ENCODE data around the gene EIF3F.

Gene EIF3F

DNA sequence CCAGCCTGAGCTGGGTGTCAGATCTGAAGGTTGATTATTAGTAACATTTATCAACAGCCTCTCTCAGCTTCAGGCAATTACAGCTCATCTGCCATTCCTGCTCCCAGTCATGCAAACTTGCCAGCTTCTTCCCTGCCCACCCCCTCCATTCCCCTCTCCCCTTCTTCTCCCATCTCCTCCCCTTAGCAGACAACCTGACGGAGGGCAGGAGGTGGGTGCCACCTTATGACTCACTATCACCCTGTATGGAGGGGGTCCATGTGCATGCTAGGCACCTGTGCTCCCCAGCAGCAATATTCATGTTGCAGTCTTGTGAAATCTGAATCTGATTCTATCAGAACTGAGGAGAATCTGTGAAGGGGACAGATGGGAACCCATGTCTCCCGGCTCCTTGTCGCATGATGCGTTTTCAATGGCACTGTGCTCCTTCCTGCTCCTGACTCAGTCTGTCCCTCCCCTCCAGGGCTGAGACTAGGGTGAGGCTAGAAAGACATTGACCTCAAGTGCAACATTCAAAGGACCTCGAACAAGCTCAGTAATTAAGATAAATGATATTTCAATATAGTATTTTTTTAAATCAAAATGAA is 47.6 kb downstream of the EIF3F start:
- no peak overlapping the region for H3K4me3 ChIP-seq (ENCODE audit: low read depth, low read length)
- TF ChIP-seq, protein P1, sequence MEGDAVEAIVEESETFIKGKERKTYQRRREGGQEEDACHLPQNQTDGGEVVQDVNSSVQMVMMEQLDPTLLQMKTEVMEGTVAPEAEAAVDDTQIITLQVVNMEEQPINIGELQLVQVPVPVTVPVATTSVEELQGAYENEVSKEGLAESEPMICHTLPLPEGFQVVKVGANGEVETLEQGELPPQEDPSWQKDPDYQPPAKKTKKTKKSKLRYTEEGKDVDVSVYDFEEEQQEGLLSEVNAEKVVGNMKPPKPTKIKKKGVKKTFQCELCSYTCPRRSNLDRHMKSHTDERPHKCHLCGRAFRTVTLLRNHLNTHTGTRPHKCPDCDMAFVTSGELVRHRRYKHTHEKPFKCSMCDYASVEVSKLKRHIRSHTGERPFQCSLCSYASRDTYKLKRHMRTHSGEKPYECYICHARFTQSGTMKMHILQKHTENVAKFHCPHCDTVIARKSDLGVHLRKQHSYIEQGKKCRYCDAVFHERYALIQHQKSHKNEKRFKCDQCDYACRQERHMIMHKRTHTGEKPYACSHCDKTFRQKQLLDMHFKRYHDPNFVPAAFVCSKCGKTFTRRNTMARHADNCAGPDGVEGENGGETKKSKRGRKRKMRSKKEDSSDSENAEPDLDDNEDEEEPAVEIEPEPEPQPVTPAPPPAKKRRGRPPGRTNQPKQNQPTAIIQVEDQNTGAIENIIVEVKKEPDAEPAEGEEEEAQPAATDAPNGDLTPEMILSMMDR (IDR thresholded peaks at IDR 0.05; ENCODE audit: borderline replicate concordance, insufficient read depth, low read depth, low read length): no peak

DNA sequence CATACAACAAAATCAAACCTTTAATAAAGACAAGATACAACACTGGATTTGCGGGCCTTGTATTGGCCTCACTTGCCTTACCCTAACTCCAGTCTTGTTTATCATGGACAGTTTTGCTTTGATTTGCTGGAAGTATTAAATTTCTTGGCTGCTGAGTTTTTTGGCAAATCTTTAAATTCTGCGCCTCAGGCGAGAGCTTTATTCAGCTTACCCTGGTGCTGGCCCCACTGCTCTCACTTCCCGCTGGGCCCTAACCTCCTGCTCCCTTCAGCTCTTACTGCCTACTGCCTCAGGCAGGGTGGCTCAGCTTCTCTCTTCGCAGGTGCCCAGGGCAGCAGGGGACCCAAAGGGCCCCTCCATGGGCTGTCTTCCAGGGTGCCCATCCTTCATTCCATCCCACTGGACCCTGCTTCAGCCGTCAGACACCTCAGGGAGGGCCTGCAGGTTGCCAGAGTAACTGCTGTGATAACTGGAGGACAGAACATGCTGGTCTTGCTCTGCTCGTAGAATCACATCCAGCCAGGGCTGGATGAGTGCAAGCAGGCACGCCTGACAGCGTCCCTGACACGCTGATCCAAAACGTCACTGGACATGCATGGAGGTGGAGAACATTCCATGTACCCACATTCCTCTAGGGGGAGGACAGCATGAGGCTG is 48.2 kb downstream of the EIF3F start:
- TF ChIP-seq, protein P1 (IDR thresholded peaks at IDR 0.05; ENCODE audit: borderline replicate concordance, insufficient read depth, low read depth, low read length): no peak
- no peak overlapping the region for H3K4me3 ChIP-seq (ENCODE audit: low read depth, low read length)

DNA sequence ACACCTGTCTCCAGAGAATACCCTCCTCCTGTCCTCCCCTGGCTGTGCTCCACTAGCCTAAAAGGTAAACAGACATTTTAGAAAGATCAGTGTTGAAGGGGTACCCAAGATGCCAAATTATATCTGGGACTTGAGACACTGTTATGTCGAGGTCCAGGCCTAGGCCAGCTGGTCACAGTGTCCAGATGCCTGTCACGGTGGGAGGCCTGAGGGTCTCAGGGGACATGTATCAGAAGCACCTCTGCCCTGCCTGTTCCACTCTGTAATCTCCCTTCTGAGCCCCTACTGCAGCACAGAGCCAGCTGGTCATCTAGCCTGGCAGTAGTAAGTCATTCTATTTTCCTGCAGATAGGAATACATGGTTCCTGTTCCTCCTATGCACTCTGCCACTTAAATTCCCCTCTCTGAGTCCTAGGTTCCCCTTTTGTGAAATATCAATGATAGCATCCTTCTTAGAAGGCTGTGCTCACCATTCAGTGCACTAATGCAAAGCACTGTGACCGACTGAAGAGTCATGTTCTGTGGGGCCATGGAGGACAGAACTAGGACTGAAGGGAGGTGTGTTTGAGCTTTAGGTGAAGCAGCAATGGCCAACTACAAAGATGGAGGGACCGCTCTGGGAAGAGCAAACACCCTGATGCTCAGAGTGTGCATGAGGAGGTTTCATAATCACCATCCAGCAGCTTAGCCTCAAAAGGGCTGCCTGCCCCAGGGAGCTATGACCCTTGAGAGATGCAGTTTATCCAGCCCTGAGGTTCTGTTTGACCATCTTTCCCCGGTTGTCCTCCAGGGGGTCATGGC is 49.1 kb downstream of the EIF3F start:
- TF ChIP-seq, protein P1 (IDR thresholded peaks at IDR 0.05; ENCODE audit: borderline replicate concordance, insufficient read depth, low read depth, low read length): no peak

GRCh38 chr11:8036986-8037385 is 49.8 kb downstream of the EIF3F start:
- H3K4me3 ChIP-seq (ENCODE audit: low read depth, low read length): no peak overlapping the region
- TF ChIP-seq, protein P1 (IDR thresholded peaks at IDR 0.05; ENCODE audit: borderline replicate concordance, insufficient read depth, low read depth, low read length): no peak

More for the DNA sequence above, 49.1 kb downstream of the EIF3F start:
- no peak overlapping the region for H3K4me3 ChIP-seq (ENCODE audit: low read depth, low read length)

DNA sequence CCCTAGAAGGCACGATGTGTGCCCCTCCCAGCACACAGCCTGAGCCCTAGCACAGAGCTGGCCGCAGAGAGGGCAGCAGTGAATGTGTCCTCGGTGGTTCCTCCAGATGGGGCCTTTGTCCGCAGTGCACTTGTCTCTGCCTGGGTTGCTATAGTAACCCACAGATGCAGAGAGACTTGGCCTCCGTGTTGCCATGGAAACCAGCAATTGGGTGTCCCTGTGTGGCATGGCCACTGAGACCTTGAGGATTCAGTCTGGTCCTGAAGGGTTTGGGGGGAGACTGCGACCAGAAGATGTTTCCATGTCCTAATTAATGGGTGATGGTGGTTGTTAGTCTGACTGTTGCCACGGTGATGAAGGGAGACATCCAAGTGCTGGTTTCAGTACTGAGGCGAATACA is 51.3 kb downstream of the EIF3F start:
- TF ChIP-seq, protein P1 (IDR thresholded peaks at IDR 0.05; ENCODE audit: borderline replicate concordance, insufficient read depth, low read depth, low read length): no peak
- H3K4me3 ChIP-seq (ENCODE audit: low read depth, low read length): no peak overlapping the region

- TF ChIP-seq, protein P1 (IDR thresholded peaks at IDR 0.05; ENCODE audit: borderline replicate concordance, insufficient read depth, low read depth, low read length): no peak
- H3K4me3 ChIP-seq (ENCODE audit: low read depth, low read length): no peak overlapping the region
These were observed 51.8 kb downstream of the EIF3F start for GRCh38 chr11:8038811-8039529.
